GM21528 (cell line): ENCODE results near the gene PRDX4.
"Not testable (repeated sequence)": the region's sequence is repeated elsewhere in the genome, so short reads cannot be mapped to it uniquely, and the experiment has no call there.

Experiments
- ATAC-seq: cut with Tn5 transposase; IDR thresholded peaks from one replicate; pipeline ENCODE4 v1.9.1; 2021; ENCODE audit warnings: mild to moderate bottlenecking, moderate library complexity; ENCODE audit not compliant: unreplicated experiment, low FRiP score

The PRDX4 gene

DNA sequence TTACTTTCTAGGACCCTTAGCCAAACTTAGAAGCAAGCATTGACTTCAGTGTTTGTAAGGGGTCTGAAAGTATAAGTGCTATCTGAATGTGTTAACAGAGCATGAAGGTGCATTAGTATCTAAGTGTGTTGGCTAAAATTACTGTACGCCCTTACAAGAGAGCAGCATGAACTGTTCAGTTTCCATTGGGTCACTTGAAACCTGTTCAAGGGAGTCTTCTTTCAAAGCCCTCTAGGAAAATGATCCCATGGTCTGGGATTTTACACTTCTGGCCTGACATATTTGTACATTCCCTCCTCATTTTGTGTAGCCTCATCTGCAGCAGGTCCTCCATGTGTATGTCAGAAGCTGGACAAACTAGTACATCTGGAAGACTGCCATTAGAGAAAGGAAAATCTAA, 3.2 kb downstream of the PRDX4 start:
- no peak for ATAC-seq

DNA sequence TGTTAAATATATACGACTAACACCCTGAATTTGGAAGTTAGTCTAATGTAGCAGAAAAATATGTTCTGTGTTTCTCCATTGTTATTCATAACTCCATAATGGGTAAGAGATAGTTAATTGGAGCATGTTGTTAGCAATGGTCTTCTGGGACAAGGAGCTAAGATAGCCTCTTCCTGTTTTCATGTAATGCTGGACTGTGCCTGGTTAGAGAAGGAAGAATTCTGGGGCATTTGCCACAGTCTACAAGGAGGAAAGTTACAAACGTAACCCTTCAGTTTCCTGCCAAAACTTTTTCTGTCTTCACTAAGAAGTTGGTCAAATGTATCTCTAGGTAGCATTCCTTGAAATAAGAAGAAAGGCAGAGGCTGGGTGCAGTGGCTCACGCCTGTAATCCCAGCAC, 5.8 kb downstream of the PRDX4 start:
- ATAC-seq, result no peak

DNA sequence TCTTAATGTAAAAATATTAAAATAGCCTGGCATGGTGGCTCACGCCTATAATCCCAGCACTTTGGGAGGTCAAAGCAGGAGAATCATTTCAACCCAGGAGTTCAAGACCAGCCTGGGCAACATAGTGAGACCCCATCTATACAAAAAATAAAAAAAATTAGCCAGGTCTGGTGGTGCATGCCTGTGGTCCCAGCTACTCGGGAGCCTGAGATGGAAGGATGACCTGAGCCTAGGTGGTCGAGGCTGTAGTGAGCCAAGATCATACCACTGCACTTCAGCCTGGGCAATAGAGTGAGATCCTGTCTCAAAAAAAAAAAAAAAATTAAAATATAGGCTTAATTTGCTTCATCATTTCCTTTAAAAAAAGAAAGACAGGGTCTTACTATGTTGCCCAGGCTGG, 9.2 kb downstream of the PRDX4 start:
- not testable (repeated sequence) for ATAC-seq

DNA sequence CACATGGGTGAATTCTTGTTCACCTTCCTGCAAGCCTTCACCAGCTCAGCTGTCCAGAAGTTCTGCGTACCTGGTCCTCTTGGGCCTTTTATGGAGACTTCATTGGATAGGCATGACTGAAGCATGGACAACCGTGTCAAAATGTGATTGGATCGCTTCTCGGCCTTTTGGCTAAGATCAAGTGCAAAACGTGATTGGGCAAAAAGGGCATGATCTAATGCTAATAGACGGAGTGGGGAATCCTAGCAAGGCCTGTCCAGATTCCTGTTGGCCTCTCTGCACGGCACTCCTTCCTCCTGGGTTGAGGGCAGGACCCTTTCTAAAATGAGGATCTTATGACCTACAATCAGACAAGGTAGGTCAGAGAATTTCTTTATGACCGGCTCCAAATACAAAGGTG, 24.9 kb downstream of the PRDX4 start:
- no peak for ATAC-seq

DNA sequence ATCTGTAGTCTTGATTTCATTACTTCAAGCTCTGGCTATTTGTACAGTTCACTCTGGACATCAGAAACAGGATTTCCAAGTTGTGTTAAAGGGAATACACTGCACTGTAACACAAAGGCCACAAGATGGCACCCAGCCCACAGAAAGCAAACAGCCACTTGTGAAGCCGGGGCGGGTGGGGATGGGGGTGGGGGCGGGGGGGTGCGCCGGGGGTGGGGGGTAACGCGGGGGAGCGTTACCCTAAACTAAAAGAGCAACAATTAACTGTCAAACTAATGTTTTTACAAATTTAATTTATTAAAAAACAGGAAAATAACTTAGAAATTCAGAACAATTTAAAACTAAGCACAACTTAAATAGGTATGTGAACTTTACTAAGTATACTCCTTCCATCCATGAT, 27.3 kb downstream of the PRDX4 start:
- no peak for ATAC-seq

DNA sequence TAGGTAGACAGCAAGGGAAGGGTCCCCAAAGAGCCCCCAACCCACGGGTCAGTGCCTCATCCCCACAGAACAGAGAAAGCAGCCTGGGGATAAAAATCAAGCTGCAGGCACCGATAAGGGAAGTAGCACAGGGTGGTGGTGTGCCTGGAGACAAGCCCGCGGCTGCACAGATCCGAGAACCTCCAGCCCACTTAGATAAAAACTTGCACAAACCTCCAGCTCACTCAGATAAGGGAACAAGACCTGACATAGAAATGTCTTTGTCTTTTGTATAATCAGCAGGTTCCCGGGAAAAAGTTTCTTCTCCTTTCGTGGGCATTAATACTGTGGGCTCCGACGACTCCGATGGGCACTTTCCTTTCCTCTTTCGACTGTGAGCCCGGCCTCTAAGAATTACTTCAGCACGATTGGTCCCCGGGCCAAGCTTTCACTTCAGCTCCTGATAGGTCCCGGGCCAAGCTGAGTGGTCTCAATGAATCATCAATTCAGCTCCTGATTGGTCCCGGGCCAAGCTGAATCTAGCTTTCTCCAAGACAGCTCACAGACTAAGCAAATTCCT, 32.4 kb downstream of the PRDX4 start:
- no peak for ATAC-seq

DNA sequence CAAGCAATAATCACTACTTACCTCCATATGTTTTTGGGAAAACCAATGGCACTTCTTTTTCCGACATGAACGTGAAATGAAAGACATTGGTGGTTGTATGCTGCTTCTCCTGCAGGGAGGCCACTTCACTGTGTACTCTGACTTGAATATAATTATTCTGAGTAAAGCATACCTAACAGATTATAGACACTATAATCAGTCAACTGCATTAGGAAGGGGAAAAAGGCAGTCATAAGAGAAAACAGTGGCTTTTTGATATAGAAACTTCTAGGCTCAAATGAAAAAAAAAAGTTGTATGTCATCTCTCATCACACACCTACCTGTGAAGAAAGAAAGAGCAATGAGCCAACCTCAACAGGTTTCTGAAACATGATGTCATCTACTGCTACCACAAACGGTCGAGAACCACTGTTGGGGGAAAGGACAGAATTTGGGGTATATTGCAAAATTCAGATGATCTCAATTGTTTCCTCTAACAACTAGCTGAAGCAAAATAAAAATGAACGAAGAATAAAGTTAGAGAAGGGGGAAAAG, 37.4 kb downstream of the PRDX4 start:
- ATAC-seq, result no peak

DNA sequence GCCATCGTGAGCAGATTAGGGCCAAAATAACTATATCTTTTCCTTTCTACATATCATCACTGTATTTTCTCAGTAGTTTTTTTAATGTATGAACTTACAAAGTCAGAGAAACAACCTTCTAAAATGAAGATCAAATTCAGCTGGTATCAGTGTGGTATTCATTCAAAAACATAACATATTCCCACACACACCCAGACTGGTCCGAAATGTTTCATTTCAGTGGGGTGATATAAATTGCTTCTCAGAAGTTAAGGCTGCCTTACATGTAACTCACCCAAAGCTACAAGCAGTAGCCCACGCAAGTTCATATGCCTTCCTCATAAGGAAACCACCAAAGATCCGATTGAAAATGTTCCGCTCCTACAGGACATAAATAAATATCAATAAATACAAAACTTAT, 37.9 kb downstream of the PRDX4 start:
- no peak for ATAC-seq

DNA sequence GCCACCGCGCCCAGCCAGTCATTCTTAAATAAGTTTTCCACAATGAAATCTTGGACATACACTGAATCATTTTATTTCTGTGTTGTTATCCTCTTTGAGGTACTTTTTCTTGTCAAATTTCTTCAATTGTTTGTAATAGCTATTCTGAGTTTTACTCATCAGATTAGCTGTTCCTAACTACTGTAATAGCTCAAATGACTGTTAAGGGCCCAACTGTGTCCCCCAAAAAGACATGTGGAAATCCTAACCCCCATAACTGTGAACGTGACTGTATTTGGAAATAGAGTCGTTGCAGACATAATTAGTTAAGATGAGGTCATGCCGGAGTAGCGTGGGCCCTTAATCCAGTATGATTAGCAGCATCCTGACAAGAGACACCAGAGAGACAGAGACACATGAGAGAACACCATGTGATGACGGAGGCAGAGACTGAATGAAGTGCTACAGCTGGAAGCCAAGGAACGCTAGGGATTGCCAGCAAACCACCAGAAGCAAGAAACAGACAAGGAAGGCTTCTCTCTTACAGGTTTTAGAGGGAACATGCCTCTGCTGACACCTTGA, 52.9 kb downstream of the PRDX4 start:
- ATAC-seq, result no peak

DNA sequence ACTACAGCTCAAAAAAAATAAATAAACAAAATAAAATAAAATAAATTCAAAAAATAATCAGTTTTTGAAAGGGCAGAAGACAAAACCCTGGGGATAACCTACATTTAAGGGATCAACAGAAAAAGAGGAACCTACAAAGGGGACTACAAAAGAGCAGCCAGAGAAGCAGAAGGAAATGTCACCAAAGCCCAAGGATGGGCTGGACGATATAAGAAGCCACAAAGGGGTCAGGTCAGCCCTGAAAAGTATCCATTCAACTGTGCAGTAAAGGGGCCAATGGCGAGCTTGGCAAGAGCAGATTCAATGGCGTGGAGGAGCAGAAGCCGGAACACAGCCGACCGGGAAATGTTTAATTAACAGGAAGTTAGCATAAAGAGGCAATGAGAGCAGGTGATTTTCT, 58.9 kb downstream of the PRDX4 start:
- no peak for ATAC-seq

DNA sequence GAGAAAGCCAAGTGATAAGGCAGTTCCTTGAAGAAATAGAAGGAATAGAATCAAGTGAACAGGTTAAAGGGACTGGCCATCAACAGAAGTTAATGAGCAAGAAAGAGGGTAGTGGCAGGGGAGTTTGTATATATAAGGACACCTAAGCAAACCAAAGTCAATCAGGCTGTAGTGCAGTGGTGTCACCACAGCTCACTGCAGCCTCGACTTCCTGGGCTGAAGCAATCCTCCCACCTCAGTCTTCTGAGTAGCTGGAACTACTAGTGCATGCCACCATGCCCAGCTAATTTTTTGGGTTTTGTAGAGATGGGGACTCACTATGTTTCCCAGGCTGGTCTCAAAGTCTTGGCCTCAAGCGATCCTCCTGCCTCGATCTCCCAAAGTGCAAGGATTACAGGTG, 59.9 kb downstream of the PRDX4 start:
- ATAC-seq, result no peak

DNA sequence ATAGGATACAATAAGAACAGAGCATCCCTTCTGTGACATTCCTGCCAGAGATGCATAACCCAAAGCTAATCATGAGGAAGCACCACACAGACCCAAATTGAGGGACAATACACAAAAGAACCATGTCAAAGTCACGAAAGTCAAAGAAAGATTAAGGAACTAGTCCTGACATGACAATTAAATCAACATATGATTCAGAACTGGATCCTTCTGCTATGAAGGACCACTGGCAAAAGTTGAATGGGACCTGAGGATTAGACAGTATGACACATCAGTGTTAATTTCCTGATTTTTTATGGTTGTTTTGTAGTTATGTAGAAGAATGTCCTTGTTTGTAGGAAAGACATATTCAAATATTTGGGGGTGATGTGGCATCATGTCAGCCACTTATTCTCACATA, 61.9 kb downstream of the PRDX4 start:
- ATAC-seq, result no peak

DNA sequence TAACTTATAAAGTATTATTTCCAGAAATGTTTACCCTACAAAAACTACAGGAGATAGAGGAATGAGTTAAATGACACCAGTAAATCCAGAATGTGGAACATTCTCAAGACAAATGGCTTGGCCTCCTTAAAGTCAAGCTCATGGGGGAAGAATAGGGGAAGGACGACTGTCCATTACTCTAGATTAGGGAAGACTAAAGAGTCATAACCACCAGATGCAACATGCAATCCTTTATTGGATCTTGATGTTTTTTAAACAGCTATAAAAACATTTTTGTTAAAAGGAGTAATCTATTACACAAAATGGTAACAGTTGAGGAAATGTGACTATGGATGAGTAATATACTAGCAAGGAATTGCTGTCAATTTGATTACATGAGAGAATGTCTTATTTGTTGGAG, 64.7 kb downstream of the PRDX4 start:
- no peak for ATAC-seq

DNA sequence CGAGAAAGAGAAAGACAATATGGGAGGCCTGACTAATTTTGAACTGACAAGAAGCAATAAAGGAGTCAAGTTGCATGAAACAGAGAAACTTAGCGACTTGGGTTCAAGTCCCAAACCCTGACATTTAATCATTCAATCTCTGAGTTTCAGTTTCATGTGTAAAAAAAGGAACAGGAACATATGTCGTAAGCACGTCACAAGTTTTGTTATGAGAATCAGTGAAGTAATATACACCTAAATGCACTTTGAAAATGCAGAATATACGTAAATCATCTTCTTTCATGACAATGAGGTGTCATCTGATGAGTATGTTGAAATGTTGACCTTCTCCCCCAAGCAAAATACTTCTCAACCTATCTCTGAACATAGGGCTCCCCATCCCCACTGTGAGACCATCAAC, 65.4 kb downstream of the PRDX4 start:
- ATAC-seq, result peak; percentile 85
